Karpas-422 (cell line): Measurements from ENCODE around the gene ARID1B. TPM values are rescaled to one million over a fixed set of nuclear protein-coding genes. Genes with fewer than 3 reads are reported as not detected.

Experiments
- DNase-seq: peaks from one replicate; pipeline ENCODE4 v3.0.0-alpha.2; 2015
- H2AFZ ChIP-seq: fragments of 200-600 bp; sonication (generic); 2 replicates; pipeline ENCODE4 v1.6.1; 2014; ENCODE audit warnings: antibody characterized with exemption, low read length, mixed read lengths
- H3K27ac ChIP-seq: fragments of 200-600 bp; sonication (generic); 2 replicates; pipeline ENCODE4 v1.5.1; 2014; ENCODE audit warnings: mild to moderate bottlenecking, low read length, moderate library complexity
- H3K27me3 ChIP-seq: fragments of 200-600 bp; sonication (generic); 2 replicates; pipeline ENCODE4 v1.6.1; 2014; ENCODE audit warnings: low read length, mixed read lengths
- H3K36me3 ChIP-seq: fragments of 200-600 bp; sonication (generic); 2 replicates; pipeline ENCODE4 v1.6.1; 2014; ENCODE audit warnings: low read length, mixed read lengths; ENCODE audit not compliant: insufficient read depth
- H3K4me1 ChIP-seq: fragments of 200-600 bp; sonication (generic); 2 replicates; pipeline ENCODE4 v1.6.1; 2014; ENCODE audit warnings: mild to moderate bottlenecking, low read length, mixed read lengths
- H3K4me2 ChIP-seq: fragments of 200-600 bp; sonication (generic); 2 replicates; pipeline ENCODE4 v1.6.1; 2014; ENCODE audit warnings: low read length, low read depth, mild to moderate bottlenecking; ENCODE audit not compliant: poor library complexity, severe bottlenecking
- H3K4me3 ChIP-seq: fragments of 200-600 bp; sonication (generic); 2 replicates; pipeline ENCODE4 v1.5.1; 2014; ENCODE audit warnings: mild to moderate bottlenecking, antibody characterized with exemption, low read length, mixed read lengths
- H3K79me2 ChIP-seq: fragments of 200-600 bp; sonication (generic); 2 replicates; pipeline ENCODE4 v1.6.1; 2014; ENCODE audit warnings: mild to moderate bottlenecking, low read length, mixed read lengths
- H3K9ac ChIP-seq: fragments of 200-600 bp; sonication (generic); 2 replicates; pipeline ENCODE4 v1.6.0; 2014; ENCODE audit warnings: low read length
- H3K9me2 ChIP-seq: fragments of 200-600 bp; sonication (generic), shearing (Covaris generic); replicated peaks from 2 replicates; pipeline ENCODE4 v1.6.0; 2014; ENCODE audit warnings: mild to moderate bottlenecking, low read length, moderate library complexity; ENCODE audit not compliant: insufficient read depth
- H3K9me3 ChIP-seq: fragments of 300-700, 200-600 bp; sonication (generic); 2 replicates; pipeline ENCODE4 v1.6.1; 2014; ENCODE audit warnings: low read length, mixed read lengths
- H4K20me1 ChIP-seq: fragments of 200-600 bp; sonication (generic); 2 replicates; pipeline ENCODE4 v1.6.1; 2014; ENCODE audit warnings: mild to moderate bottlenecking, antibody characterized with exemption, low read length, low read depth; ENCODE audit not compliant: insufficient read depth
- total RNA-seq: library from RNA; depleted of rRNA; stranded (reverse); fragments of >200 nt; shearing (Covaris generic); gene quantifications from 2 replicates; pipeline ENCODE4 v1.2.3, GENCODE V29; 2014; ENCODE audit warnings: low replicate concordance

The ARID1B gene
- total RNA-seq, 1 experiment from 2014 or later = 174 TPM

DNA sequence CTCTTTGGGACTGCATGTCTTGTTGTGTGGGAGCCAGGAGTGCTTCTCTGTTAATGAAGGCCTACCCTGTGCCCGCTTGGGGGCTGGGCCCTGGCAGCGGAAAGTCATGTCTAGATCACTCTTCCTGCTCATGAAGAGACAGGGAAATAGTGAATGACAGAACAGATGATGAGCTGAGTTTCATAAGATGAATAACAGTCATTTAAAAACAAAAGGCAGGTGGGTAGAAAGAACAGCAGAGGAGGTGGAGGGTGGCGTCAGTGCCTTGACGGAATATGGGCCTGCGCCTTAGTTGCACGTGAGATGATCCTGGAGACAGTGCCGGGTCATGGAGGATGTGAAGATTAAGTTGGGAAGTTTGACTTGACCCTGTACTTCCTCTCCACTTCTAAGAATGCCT lies 85.5 kb downstream of the ARID1B start:
- Histone ChIP-seq H4K20me1 (peaks cover 11% of the 10 kb centered on the region; the same call in 1 of the 2 replicates), H3K27me3 (no peaks in the 10 kb centered on the region), H3K4me2 (no peak overlapping the region), H3K9me2 (no peaks in the 10 kb centered on the region), H2AFZ (no peak overlapping the region), H3K9ac (no peak overlapping the region), H3K4me3 (no peak overlapping the region), H3K9me3 (no peaks in the 10 kb centered on the region), H3K27ac (peak overlapping the region; percentile 12; the same call in 1 of the 2 replicates), H3K79me2 (peaks cover 99% of the 10 kb centered on the region), H3K4me1 (peaks cover 69% of the 10 kb centered on the region), H3K36me3 (no peaks in the 10 kb centered on the region)
- no peak for DNase-seq

DNA sequence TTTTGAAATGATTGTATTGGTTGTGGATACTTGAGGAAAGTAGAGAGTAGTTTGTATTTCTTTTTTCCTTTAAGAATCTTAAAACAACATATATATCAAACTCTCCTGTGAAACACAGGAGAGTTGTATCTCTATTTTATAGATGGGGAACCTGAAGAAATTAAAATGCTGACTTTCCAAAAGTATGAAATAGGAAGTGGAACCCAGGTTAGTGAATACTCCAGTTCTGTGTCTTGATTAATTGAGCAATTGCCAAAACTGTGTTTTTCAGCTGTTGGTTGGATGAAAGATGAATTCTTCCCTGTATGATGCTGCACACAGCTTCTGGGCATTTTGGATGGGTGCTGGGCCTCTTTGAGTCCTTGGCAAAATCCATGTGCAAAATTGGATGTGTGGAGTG lies 86.3 kb downstream of the ARID1B start:
- Histone ChIP-seq H3K4me1 (peaks cover 73% of the 10 kb centered on the region), H3K79me2 (peaks cover 99% of the 10 kb centered on the region), H3K9me2 (no peaks in the 10 kb centered on the region), H3K27me3 (no peaks in the 10 kb centered on the region), H4K20me1 (peaks cover 13% of the 10 kb centered on the region; the same call in 1 of the 2 replicates), H3K36me3 (no peaks in the 10 kb centered on the region), H3K9ac (no peak overlapping the region), H3K9me3 (no peaks in the 10 kb centered on the region), H3K4me3 (no peak overlapping the region), H3K27ac (peak overlapping the region; percentile 12; the same call in 1 of the 2 replicates), H3K4me2 (no peak overlapping the region), H2AFZ (no peak overlapping the region)
- DNase-seq = no peak

DNA sequence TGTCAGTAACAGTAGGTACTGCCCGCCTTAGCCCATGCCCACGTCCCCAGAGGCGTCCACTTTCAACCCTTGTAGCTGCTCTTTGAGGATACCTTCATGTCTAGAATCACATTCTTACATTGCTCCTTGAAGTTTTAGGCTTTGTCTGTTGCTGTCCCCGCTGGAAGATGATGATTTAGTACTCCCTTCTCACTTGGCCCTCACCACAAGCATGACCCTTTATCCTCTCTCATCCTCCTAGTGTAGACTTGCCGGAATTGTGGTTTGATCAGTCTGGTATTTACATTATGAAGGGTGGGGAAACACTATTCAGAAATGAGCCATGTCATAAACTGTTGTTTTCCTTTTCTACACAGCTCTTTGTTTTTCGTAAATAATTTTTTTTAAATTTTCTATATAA lies 87.4 kb downstream of the ARID1B start:
- no peak overlapping the region for H3K4me3 ChIP-seq

DNA sequence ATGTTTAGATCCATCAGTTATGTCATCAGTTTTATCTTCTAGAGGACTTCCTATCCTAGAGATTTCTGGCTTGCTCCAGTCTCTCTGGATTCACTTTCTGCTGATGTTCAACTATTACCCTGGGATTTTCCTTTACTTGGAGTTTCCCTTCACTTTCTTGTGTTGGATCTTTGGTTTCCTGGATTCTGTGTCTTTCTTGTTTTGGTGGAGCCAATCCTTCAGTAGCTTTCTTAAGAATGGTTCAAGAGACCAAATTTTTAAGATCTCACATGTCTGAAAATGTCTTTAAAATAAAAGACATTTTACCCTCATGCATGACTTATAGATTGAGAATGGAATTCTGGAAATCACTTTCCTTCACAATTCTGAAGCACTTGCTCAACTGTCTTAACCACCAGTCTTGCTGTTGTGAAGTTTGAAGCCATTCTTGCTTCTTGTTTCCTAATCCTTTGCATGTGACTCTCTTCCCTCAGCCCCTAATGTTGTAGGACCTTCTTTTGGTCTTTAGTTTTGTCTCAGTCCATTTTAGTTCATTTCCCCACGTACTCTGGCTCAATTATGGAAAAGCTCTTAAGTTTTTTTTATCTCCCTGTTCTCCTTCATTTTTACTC lies 87.9 kb downstream of the ARID1B start:
- no peak overlapping the region for H3K4me3 ChIP-seq
- no peaks in the 10 kb centered on the region for H3K27me3 ChIP-seq
- no peak for DNase-seq
- H3K4me2 ChIP-seq = peak overlapping the region; percentile 58
- H3K9me2 ChIP-seq = no peaks in the 10 kb centered on the region
- no peaks in the 10 kb centered on the region for H3K9me3 ChIP-seq
- H3K36me3 ChIP-seq = no peaks in the 10 kb centered on the region
- peaks cover 17% of the 10 kb centered on the region; the same call in 1 of the 2 replicates for H4K20me1 ChIP-seq
- H3K27ac ChIP-seq = peak overlapping the region; percentile 47
- H3K79me2 ChIP-seq = peaks cover 99% of the 10 kb centered on the region
- no peak overlapping the region for H2AFZ ChIP-seq
- H3K9ac ChIP-seq = no peak overlapping the region
- H3K4me1 ChIP-seq = peaks cover 83% of the 10 kb centered on the region

More for the DNA sequence above, 87.4 kb downstream of the ARID1B start:
- H3K4me1 ChIP-seq = peaks cover 82% of the 10 kb centered on the region
- DNase-seq = no peak
- H3K27ac ChIP-seq = no peak overlapping the region
- H3K79me2 ChIP-seq = peaks cover 99% of the 10 kb centered on the region
- H3K9ac ChIP-seq = no peak overlapping the region
- no peaks in the 10 kb centered on the region for H3K36me3 ChIP-seq
- no peak overlapping the region for H2AFZ ChIP-seq
- H4K20me1 ChIP-seq = peaks cover 16% of the 10 kb centered on the region; the same call in 1 of the 2 replicates
- no peaks in the 10 kb centered on the region for H3K27me3 ChIP-seq
- H3K4me2 ChIP-seq = peak overlapping the region; percentile 58
- no peaks in the 10 kb centered on the region for H3K9me2 ChIP-seq
- no peaks in the 10 kb centered on the region for H3K9me3 ChIP-seq

DNA sequence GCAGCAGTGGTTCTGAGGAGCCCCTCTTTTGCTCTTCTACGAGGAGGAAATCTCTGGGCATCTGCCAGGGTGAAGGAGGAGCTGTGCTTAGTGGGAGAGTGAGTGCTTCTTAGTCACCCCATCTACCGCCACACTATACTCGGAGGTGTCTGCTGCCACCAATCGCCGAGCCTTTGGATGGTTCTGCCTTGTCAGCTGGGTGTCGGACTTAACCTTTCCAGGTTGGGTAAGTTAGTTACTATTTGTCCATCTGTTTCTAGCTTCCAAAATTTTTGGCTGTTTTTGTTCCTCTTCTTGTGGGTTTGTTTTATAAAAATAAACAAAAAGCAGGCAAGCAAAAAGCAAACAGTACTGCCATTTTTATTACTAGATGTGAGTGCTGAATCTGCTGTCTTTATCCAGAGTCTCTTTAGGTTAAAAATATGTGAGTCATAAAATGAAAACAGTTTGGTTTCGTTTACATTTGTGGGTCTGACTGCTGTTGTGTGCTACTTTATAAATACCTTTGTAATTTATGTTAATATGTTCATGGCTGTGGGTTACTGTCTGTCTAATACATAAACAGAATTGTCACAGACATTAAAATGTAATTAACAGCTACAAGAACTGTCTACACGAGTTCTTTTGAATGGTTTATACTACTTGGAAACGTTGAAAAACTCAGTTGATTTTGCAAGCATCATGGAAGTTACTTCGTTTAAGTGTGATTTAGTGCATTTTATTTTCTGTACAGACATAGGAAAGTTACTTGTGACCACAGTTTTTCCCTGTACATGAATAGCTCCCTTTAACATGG lies 89.2 kb downstream of the ARID1B start:
- Histone ChIP-seq H3K4me1 (peaks cover 95% of the 10 kb centered on the region), H3K4me3 (peak overlapping the region; percentile 11; the same call in 1 of the 2 replicates), H3K27ac (peak overlapping the region; percentile 47), H3K9ac (peak overlapping the region; percentile 31), H3K9me3 (no peaks in the 10 kb centered on the region), H3K9me2 (no peaks in the 10 kb centered on the region), H4K20me1 (peaks cover 21% of the 10 kb centered on the region; the same call in 1 of the 2 replicates), H3K79me2 (peaks cover 100% of the 10 kb centered on the region), H3K36me3 (no peaks in the 10 kb centered on the region), H3K4me2 (peak overlapping the region; percentile 58), H2AFZ (no peak overlapping the region), H3K27me3 (no peaks in the 10 kb centered on the region)
- DNase-seq = peak; percentile 59

DNA sequence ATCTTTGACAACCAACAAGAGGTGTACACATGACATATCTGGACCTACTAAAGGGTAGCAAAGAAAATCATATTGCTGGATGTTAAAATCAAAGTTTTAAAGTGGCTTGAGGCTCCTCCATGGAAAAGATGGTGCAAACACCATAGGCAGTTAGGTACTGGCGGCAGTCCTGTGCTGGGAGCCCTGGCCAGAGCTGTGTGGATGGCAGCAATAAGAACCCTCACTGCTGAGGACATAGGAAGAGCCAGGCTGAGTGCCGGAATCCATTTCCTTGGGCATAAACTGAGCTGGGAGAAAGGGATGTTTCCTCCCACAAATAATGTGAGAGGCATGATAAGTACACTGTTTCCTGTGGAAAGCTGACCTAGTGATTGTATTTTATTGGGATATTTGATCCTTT lies 89.9 kb downstream of the ARID1B start:
- Histone ChIP-seq H2AFZ (no peak overlapping the region), H3K27ac (peak overlapping the region; percentile 47; the same call in 1 of the 2 replicates), H3K4me1 (peaks cover 94% of the 10 kb centered on the region), H3K9me2 (no peaks in the 10 kb centered on the region), H3K9me3 (no peaks in the 10 kb centered on the region), H3K27me3 (no peaks in the 10 kb centered on the region), H3K4me2 (no peak overlapping the region), H3K79me2 (peaks cover 100% of the 10 kb centered on the region), H4K20me1 (peaks cover 24% of the 10 kb centered on the region; the same call in 1 of the 2 replicates), H3K9ac (no peak overlapping the region), H3K4me3 (no peak overlapping the region), H3K36me3 (no peaks in the 10 kb centered on the region)
- DNase-seq = no peak

DNA sequence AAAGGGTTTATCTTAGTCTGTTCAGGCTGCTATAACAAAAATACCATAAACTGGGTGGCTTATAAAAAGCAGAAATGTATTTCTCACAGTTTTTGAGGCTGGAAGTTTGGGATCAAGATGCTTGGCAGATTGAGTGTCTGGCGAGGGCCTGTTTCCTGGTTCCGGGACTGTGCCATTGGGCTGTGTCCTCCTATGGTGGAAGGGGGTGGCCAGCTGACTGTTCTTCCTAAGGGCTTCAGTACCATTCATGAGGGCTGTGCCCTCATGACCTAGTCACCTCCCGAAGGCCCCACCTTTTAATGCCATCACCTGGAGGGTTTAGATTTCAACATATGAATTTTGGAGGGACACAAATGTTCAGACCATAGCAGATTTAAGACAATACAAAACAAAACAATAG lies 91.2 kb downstream of the ARID1B start:
- Histone ChIP-seq H4K20me1 (peaks cover 24% of the 10 kb centered on the region; the same call in 1 of the 2 replicates), H3K36me3 (no peaks in the 10 kb centered on the region), H3K9ac (0 out of 2 replicates have a peak overlapping the region, but pooled peaks have one; percentile 11), H3K79me2 (peaks cover 100% of the 10 kb centered on the region), H2AFZ (no peak overlapping the region), H3K9me2 (no peaks in the 10 kb centered on the region), H3K27me3 (no peaks in the 10 kb centered on the region), H3K4me2 (peak overlapping the region; percentile 30), H3K4me3 (no peak overlapping the region), H3K9me3 (no peaks in the 10 kb centered on the region), H3K27ac (peak overlapping the region; percentile 48; the same call in 1 of the 2 replicates), H3K4me1 (peaks cover 89% of the 10 kb centered on the region)
- no peak for DNase-seq

DNA sequence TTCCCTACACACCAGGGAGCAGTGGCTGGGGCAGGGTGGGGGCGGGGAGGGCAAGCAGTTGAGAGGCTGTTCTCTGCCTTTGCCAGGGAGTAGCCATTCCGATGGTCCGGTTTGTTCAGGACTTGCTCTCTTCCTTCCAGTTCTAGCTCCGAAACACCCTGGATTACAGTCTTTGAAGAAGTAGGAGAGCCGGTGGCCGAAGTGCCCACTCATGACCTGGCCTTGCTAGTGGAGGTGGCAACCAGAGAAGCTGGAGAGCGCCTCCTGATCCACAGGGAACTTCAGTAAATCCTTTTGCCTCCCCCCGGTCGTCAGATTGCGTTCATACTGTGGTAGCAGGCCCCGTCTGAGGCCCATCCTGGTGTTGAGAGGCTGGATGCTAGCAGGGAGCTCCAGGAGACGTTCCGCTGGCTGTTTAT lies 92.8 kb downstream of the ARID1B start:
- H3K36me3 ChIP-seq = no peaks in the 10 kb centered on the region
- peaks cover 19% of the 10 kb centered on the region; the same call in 1 of the 2 replicates for H4K20me1 ChIP-seq
- no peak overlapping the region for H2AFZ ChIP-seq

More for the DNA sequence above, 92.8 kb downstream of the ARID1B start:
- no peak for DNase-seq
- H3K4me1 ChIP-seq = peaks cover 88% of the 10 kb centered on the region
- H3K9me2 ChIP-seq = no peaks in the 10 kb centered on the region
- no peak overlapping the region for H3K9ac ChIP-seq
- no peak overlapping the region for H3K4me3 ChIP-seq
- H3K27ac ChIP-seq = peak overlapping the region; percentile 29; the same call in 1 of the 2 replicates
- peaks cover 100% of the 10 kb centered on the region for H3K79me2 ChIP-seq
- H3K9me3 ChIP-seq = no peaks in the 10 kb centered on the region
- H3K27me3 ChIP-seq = no peaks in the 10 kb centered on the region
- no peak overlapping the region for H3K4me2 ChIP-seq
